HepG2 (cell line): ENCODE results near the gene PDGFRB. TPM values are rescaled to one million over a fixed set of nuclear protein-coding genes. Genes with fewer than 3 reads are reported as not detected.

ENCODE experiments used
- AGO2 ChIP-seq: fragments of 200-400 bp; formaldehyde crosslinking; optimal IDR thresholded peaks from 2 replicates; pipeline ENCODE3; 2017; ENCODE audit warnings: mild to moderate bottlenecking, low read depth, low read length, moderate library complexity
- GFI1 ChIP-seq: sonication (generic); formaldehyde crosslinking; IDR thresholded peaks from 2 replicates; pipeline ENCODE4 v1.5.0; 2020; ENCODE audit warnings: missing genetic modification reagents, mild to moderate bottlenecking, borderline replicate concordance
- NR2F6 ChIP-seq, 2 experiments: IDR thresholded peaks; 2 replicates each; pipeline ENCODE4 v1.6.1; 2016; ENCODE audit warnings: antibody characterized with exemption in 1 of 2, mild to moderate bottlenecking in 1 of 2
- RBFOX2 ChIP-seq: fragments of 200-400 bp; formaldehyde crosslinking; IDR thresholded peaks from 2 replicates; pipeline ENCODE4 v1.6.1; 2017; ENCODE audit warnings: low read depth, mild to moderate bottlenecking, low read length
- ZFY ChIP-seq: sonication (generic); formaldehyde crosslinking; IDR thresholded peaks from 2 replicates; pipeline ENCODE4 v1.4.0; 2020; ENCODE audit warnings: missing genetic modification reagents
- ZNF746 ChIP-seq: sonication (generic); formaldehyde crosslinking; IDR thresholded peaks from 2 replicates; pipeline ENCODE4 v1.8.0; 2022; ENCODE audit warnings: mild to moderate bottlenecking, missing genetic modification reagents
- polyA plus RNA-seq, 8 experiments: library from polyadenylated mRNA; depleted of rRNA in 3 of 8; stranded (reverse) in 7 of 8; unstranded in 1 of 8; fragments of >200 nt; fragmentation: Illumina TruSeq in 4 of 8; extraction: Trizol in 4 of 8; gene quantifications; 2 replicates each; pipeline versions ENCODE4 v1.2.1 to v1.2.3, GENCODE V29; 2011 to 2016; ENCODE audit warnings: low read depth in 4 of 8, missing spikeins in 1 of 8, mixed read lengths in 1 of 8; ENCODE audit not compliant: insufficient read depth in 1 of 8
- total RNA-seq, 5 experiments: library from RNA; depleted of rRNA; stranded (reverse); fragments of >200 nt; fragmentation: Illumina TruSeq; extraction: Trizol; gene quantifications; 2 replicates each; pipeline ENCODE4 v1.2.3, GENCODE V29; 2016; ENCODE audit warnings: low read depth in 1 of 5
- TF ChIP-seq, protein P1 (sequence below), 2 experiments: sonication (generic) in 1 of 2; formaldehyde crosslinking in 1 of 2; IDR thresholded peaks; 2 replicates each; pipeline versions ENCODE4 v1.4.0 to v1.6.1; 2018 to 2020; ENCODE audit warnings: missing genetic modification reagents in 2 of 2, borderline replicate concordance in 1 of 2, low read depth in 1 of 2, mild to moderate bottlenecking in 1 of 2, missing biosample characterization in 1 of 2
- TF ChIP-seq, protein P2 (sequence below): sonication (generic); formaldehyde crosslinking; IDR thresholded peaks from 2 replicates; pipeline ENCODE4; 2020; ENCODE audit warnings: missing genetic modification reagents, mild to moderate bottlenecking, borderline replicate concordance
- TF ChIP-seq, protein P3 (sequence below): sonication (generic); formaldehyde crosslinking; IDR thresholded peaks from 2 replicates; pipeline ENCODE4 v1.4.0; 2020; ENCODE audit warnings: missing genetic modification reagents, borderline replicate concordance
- TF ChIP-seq, protein P4 (sequence below): sonication (generic); formaldehyde crosslinking; IDR thresholded peaks from 2 replicates; pipeline ENCODE4 v1.4.0; 2020; ENCODE audit warnings: missing genetic modification reagents
- TF ChIP-seq, protein P5 (sequence below): IDR thresholded peaks from 2 replicates; pipeline ENCODE4 v1.4.0; 2020; ENCODE audit warnings: mild to moderate bottlenecking, missing genetic modification reagents

The PDGFRB gene
- total and polyA plus RNA-seq, 2 of the 13 experiments (the other 11 are each of a cell fraction or from before 2014, with no cell fraction given), result 4.0 to 21.0 TPM

DNA sequence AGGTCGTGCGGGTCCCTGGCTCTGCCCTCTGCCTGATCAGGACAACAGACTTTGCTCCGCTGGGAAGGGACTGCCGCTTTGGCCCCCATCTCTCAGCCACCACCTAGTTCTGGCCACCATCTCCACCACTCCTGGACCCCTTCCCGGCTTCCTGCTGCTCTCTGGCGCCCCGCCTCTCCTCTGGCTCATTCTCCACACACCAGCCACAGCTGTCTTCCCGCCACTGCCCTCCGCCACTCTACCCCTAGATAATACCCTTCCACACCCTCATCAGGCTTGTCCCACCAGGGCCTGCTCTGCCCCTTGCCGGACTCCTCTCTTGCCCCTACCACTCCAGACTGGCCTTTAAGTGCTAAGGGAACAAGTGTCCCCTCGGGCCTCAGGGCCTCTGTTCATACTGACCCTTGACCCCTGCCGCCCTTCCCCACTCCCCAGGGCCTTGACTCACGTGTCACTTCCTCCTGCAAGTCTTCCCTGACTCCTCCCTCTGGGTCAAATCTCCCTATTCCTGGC, 8.0 kb upstream of the PDGFRB start (continued):
- TF ChIP-seq, protein P1, sequence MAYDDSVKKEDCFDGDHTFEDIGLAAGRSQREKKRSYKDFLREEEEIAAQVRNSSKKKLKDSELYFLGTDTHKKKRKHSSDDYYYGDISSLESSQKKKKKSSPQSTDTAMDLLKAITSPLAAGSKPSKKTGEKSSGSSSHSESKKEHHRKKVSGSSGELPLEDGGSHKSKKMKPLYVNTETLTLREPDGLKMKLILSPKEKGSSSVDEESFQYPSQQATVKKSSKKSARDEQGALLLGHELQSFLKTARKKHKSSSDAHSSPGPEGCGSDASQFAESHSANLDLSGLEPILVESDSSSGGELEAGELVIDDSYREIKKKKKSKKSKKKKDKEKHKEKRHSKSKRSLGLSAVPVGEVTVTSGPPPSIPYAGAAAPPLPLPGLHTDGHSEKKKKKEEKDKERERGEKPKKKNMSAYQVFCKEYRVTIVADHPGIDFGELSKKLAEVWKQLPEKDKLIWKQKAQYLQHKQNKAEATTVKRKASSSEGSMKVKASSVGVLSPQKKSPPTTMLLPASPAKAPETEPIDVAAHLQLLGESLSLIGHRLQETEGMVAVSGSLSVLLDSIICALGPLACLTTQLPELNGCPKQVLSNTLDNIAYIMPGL (CRISPR knock-in tag; IDR thresholded peaks at IDR 0.05; ENCODE audit: borderline replicate concordance in 1 of 2, low read depth in 1 of 2), result peak in 1 of 2 experiments; percentile 47; a peak in 1 of 4 replicates
- TF ChIP-seq AGO2 (no peak), NR2F6 (IDR thresholded peaks at IDR 0.05) (peak; percentile 84), NR2F6 (CRISPR knock-in tag; IDR thresholded peaks at IDR 0.05) (peak; percentile 72), ZNF746 (CRISPR knock-in tag) (0 out of 2 replicates have a peak, but pooled peaks have one; percentile 34), ZFY (CRISPR knock-in tag) (peak; percentile 30; the same call in 1 of the 2 replicates), GFI1 (CRISPR knock-in tag) (0 out of 2 replicates have a peak, but pooled peaks have one; percentile 24), RBFOX2 (no peak)
- TF ChIP-seq, protein P2, sequence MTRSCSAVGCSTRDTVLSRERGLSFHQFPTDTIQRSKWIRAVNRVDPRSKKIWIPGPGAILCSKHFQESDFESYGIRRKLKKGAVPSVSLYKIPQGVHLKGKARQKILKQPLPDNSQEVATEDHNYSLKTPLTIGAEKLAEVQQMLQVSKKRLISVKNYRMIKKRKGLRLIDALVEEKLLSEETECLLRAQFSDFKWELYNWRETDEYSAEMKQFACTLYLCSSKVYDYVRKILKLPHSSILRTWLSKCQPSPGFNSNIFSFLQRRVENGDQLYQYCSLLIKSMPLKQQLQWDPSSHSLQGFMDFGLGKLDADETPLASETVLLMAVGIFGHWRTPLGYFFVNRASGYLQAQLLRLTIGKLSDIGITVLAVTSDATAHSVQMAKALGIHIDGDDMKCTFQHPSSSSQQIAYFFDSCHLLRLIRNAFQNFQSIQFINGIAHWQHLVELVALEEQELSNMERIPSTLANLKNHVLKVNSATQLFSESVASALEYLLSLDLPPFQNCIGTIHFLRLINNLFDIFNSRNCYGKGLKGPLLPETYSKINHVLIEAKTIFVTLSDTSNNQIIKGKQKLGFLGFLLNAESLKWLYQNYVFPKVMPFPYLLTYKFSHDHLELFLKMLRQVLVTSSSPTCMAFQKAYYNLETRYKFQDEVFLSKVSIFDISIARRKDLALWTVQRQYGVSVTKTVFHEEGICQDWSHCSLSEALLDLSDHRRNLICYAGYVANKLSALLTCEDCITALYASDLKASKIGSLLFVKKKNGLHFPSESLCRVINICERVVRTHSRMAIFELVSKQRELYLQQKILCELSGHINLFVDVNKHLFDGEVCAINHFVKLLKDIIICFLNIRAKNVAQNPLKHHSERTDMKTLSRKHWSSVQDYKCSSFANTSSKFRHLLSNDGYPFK (CRISPR knock-in tag), result peak; percentile 19; the same call in 1 of the 2 replicates
- TF ChIP-seq, protein P3, sequence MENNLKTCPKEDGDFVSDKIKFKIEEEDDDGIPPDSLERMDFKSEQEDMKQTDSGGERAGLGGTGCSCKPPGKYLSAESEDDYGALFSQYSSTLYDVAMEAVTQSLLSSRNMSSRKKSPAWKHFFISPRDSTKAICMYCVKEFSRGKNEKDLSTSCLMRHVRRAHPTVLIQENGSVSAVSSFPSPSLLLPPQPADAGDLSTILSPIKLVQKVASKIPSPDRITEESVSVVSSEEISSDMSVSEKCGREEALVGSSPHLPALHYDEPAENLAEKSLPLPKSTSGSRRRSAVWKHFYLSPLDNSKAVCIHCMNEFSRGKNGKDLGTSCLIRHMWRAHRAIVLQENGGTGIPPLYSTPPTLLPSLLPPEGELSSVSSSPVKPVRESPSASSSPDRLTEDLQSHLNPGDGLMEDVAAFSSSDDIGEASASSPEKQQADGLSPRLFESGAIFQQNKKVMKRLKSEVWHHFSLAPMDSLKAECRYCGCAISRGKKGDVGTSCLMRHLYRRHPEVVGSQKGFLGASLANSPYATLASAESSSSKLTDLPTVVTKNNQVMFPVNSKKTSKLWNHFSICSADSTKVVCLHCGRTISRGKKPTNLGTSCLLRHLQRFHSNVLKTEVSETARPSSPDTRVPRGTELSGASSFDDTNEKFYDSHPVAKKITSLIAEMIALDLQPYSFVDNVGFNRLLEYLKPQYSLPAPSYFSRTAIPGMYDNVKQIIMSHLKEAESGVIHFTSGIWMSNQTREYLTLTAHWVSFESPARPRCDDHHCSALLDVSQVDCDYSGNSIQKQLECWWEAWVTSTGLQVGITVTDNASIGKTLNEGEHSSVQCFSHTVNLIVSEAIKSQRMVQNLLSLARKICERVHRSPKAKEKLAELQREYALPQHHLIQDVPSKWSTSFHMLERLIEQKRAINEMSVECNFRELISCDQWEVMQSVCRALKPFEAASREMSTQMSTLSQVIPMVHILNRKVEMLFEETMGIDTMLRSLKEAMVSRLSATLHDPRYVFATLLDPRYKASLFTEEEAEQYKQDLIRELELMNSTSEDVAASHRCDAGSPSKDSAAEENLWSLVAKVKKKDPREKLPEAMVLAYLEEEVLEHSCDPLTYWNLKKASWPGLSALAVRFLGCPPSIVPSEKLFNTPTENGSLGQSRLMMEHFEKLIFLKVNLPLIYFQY, result no peak
- TF ChIP-seq, protein P4, sequence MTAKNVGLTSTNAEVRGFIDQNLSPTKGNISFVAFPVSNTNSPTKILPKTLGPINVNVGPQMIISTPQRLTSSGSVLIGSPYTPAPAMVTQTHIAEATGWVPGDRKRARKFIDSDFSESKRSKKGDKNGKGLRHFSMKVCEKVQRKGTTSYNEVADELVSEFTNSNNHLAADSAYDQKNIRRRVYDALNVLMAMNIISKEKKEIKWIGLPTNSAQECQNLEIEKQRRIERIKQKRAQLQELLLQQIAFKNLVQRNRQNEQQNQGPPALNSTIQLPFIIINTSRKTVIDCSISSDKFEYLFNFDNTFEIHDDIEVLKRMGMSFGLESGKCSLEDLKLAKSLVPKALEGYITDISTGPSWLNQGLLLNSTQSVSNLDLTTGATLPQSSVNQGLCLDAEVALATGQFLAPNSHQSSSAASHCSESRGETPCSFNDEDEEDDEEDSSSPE (CRISPR knock-in tag), result peak; percentile 50; the same call in 1 of the 2 replicates
- TF ChIP-seq, protein P5, sequence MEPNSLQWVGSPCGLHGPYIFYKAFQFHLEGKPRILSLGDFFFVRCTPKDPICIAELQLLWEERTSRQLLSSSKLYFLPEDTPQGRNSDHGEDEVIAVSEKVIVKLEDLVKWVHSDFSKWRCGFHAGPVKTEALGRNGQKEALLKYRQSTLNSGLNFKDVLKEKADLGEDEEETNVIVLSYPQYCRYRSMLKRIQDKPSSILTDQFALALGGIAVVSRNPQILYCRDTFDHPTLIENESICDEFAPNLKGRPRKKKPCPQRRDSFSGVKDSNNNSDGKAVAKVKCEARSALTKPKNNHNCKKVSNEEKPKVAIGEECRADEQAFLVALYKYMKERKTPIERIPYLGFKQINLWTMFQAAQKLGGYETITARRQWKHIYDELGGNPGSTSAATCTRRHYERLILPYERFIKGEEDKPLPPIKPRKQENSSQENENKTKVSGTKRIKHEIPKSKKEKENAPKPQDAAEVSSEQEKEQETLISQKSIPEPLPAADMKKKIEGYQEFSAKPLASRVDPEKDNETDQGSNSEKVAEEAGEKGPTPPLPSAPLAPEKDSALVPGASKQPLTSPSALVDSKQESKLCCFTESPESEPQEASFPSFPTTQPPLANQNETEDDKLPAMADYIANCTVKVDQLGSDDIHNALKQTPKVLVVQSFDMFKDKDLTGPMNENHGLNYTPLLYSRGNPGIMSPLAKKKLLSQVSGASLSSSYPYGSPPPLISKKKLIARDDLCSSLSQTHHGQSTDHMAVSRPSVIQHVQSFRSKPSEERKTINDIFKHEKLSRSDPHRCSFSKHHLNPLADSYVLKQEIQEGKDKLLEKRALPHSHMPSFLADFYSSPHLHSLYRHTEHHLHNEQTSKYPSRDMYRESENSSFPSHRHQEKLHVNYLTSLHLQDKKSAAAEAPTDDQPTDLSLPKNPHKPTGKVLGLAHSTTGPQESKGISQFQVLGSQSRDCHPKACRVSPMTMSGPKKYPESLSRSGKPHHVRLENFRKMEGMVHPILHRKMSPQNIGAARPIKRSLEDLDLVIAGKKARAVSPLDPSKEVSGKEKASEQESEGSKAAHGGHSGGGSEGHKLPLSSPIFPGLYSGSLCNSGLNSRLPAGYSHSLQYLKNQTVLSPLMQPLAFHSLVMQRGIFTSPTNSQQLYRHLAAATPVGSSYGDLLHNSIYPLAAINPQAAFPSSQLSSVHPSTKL (CRISPR knock-in tag), result peak; percentile 15; the same call in 1 of the 2 replicates
